DOHH2 (cell line): Measurements from ENCODE around the gene CACNA2D2.

Experiments
- H3F3A ChIP-seq: fragments of 200-600 bp; sonication (generic), shearing (Covaris generic); 2 replicates; pipeline ENCODE4 v1.6.0; 2016; ENCODE audit warnings: antibody characterized with exemption, mild to moderate bottlenecking; ENCODE audit not compliant: control insufficient read depth, insufficient read depth
- H3K27ac ChIP-seq: fragments of 200-600 bp; sonication (generic); 2 replicates; pipeline ENCODE4 v1.5.1; 2014; ENCODE audit warnings: low read depth, mild to moderate bottlenecking, low read length, moderate library complexity
- H3K27me3 ChIP-seq: fragments of 200-600 bp; sonication (generic); 2 replicates; pipeline ENCODE4 v1.6.1; 2014; ENCODE audit warnings: mild to moderate bottlenecking, low read length, mixed read lengths; ENCODE audit not compliant: control insufficient read depth
- H3K36me3 ChIP-seq: fragments of 200-600 bp; sonication (generic); 2 replicates; pipeline ENCODE4 v1.6.1; 2014; ENCODE audit warnings: mild to moderate bottlenecking, low read length, moderate library complexity, mixed read lengths; ENCODE audit not compliant: control insufficient read depth
- H3K4me1 ChIP-seq: fragments of 200-600 bp; sonication (generic); 2 replicates; pipeline ENCODE4 v1.6.1; 2014; ENCODE audit warnings: mild to moderate bottlenecking, low read length, mixed read lengths; ENCODE audit not compliant: control insufficient read depth
- H3K4me2 ChIP-seq: fragments of 200-600 bp; sonication (generic); 2 replicates; pipeline ENCODE4 v1.6.0; 2014; ENCODE audit warnings: mild to moderate bottlenecking, low read length, moderate library complexity
- H3K4me3 ChIP-seq: fragments of 200-600 bp; sonication (generic); 2 replicates; pipeline ENCODE4 v1.5.1; 2014; ENCODE audit warnings: mild to moderate bottlenecking, low read length, mixed read lengths
- H3K79me2 ChIP-seq: fragments of 200-600 bp; sonication (generic); 2 replicates; pipeline ENCODE4 v1.6.1; 2014; ENCODE audit warnings: mild to moderate bottlenecking, low read length, mixed read lengths; ENCODE audit not compliant: control insufficient read depth
- H3K9me2 ChIP-seq: fragments of 200-600 bp; sonication (generic); replicated peaks from 2 replicates; pipeline ENCODE4 v1.6.1; 2014; ENCODE audit warnings: mild to moderate bottlenecking, low read length, mixed read lengths; ENCODE audit not compliant: control insufficient read depth
- H3K9me3 ChIP-seq: fragments of 200-600 bp; sonication (generic); 2 replicates; pipeline ENCODE4 v1.6.1; 2014; ENCODE audit warnings: antibody characterized with exemption, low read length, mixed read lengths; ENCODE audit not compliant: control insufficient read depth, insufficient read depth
- H4K20me1 ChIP-seq: fragments of 200-600 bp; sonication (generic); 2 replicates; pipeline ENCODE4 v1.6.0; 2014; ENCODE audit warnings: low read depth, mild to moderate bottlenecking, antibody characterized with exemption, low read length, moderate library complexity; ENCODE audit not compliant: control insufficient read depth, insufficient read depth
- CTCF ChIP-seq: fragments of 200-600 bp; sonication (generic); IDR thresholded peaks from one replicate; pipeline ENCODE4 v1.5.1; 2014; ENCODE audit warnings: antibody characterized with exemption, mild to moderate bottlenecking, low read depth, low read length; ENCODE audit not compliant: poor library complexity, severe bottlenecking
- EZH2phosphoT487 ChIP-seq: fragments of 200-600 bp; sonication (generic); IDR thresholded peaks from 2 replicates; pipeline ENCODE4 v1.6.1; 2017; ENCODE audit warnings: borderline replicate concordance, mild to moderate bottlenecking, antibody characterized with exemption, low read length, moderate library complexity, mixed read lengths

CACNA2D2 gene

GRCh38 chr3:50509715-50510114, 6.3 kb upstream of the CACNA2D2 start:
- H3K27ac ChIP-seq: no peak overlapping the region
- no peaks in the 10 kb centered on the region for H3K9me3 ChIP-seq
- no peaks in the 10 kb centered on the region for H3K36me3 ChIP-seq
- no peaks in the 10 kb centered on the region for H3K4me1 ChIP-seq
- no peak overlapping the region for H3K4me2 ChIP-seq
- H4K20me1 ChIP-seq: no peaks in the 10 kb centered on the region
- H3K4me3 ChIP-seq: no peak overlapping the region
- H3K27me3 ChIP-seq: peaks cover 18% of the 10 kb centered on the region
- no peak for TF ChIP-seq EZH2phosphoT487
- TF ChIP-seq CTCF: no peak
- no peaks in the 10 kb centered on the region for H3K9me2 ChIP-seq
- H3F3A ChIP-seq: no peaks in the 10 kb centered on the region
- H3K79me2 ChIP-seq: no peaks in the 10 kb centered on the region

DNA sequence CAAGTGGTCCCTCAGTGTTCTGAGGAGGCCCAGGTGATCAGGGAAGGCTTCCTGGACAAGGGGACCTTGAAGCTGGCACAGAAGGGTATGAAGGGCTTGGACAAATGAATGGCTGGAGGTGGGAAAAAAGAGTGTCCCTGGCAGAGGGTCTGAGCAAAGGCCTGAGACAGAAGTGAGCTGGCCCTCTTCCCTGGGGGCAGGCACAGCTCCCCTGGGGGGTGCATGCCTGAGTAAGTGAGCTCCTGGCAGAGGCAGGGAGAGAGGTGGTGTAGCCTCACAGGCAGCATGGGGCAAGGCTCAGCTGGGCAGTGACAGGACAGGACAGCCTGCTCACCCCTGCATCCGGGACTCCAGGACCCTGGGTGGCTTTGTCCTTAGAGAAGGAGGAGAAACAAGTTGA, 5.4 kb upstream of the CACNA2D2 start:
- Histone ChIP-seq H3K4me1 (no peaks in the 10 kb centered on the region), H3K4me2 (no peak overlapping the region), H3K4me3 (no peak overlapping the region), H3K27ac (no peak overlapping the region), H3K79me2 (no peaks in the 10 kb centered on the region), H3K9me2 (no peaks in the 10 kb centered on the region), H3K36me3 (no peaks in the 10 kb centered on the region), H4K20me1 (no peaks in the 10 kb centered on the region), H3K27me3 (peaks cover 26% of the 10 kb centered on the region), H3F3A (no peaks in the 10 kb centered on the region), H3K9me3 (no peaks in the 10 kb centered on the region)
- no peak for TF ChIP-seq CTCF
- no peak for TF ChIP-seq EZH2phosphoT487

GRCh38 chr3:50506169-50506568, 2.7 kb upstream of the CACNA2D2 start:
- Histone ChIP-seq H3K36me3 (no peaks in the 10 kb centered on the region), H3K4me3 (no peak overlapping the region), H3K4me1 (no peaks in the 10 kb centered on the region), H3K27ac (no peak overlapping the region), H3K9me2 (no peaks in the 10 kb centered on the region), H4K20me1 (no peaks in the 10 kb centered on the region), H3K79me2 (no peaks in the 10 kb centered on the region), H3F3A (no peaks in the 10 kb centered on the region), H3K27me3 (peaks cover 38% of the 10 kb centered on the region), H3K9me3 (no peaks in the 10 kb centered on the region), H3K4me2 (no peak overlapping the region)
- TF ChIP-seq EZH2phosphoT487 (no peak), CTCF (no peak)

DNA sequence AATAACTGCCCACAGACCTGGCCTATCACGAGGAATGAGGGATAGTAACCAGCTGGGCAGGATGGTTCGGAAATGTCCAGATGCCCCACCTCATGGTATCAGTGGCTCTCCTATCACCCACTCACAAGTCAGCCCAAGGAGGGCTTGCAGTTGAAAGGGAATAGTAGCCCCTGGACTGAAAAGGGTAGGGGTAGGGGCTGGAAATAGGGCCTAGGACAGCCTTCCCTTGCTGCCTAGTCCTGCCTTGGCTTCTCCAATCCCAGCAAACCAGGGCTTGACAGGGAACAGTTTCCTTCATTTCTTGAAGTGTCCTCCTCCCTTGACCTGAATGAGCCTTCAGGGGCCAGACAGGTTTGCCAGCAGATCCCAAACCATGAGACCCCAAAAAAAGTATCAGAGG, 1.2 kb upstream of the CACNA2D2 start:
- Histone ChIP-seq H3K27ac (no peak overlapping the region), H3K4me1 (no peaks in the 10 kb centered on the region), H3F3A (no peaks in the 10 kb centered on the region), H3K27me3 (peaks cover 30% of the 10 kb centered on the region), H3K9me3 (no peaks in the 10 kb centered on the region), H3K4me2 (no peak overlapping the region), H3K4me3 (no peak overlapping the region), H3K36me3 (no peaks in the 10 kb centered on the region), H3K79me2 (no peaks in the 10 kb centered on the region), H3K9me2 (no peaks in the 10 kb centered on the region), H4K20me1 (no peaks in the 10 kb centered on the region)
- no peak for TF ChIP-seq EZH2phosphoT487
- TF ChIP-seq CTCF: no peak
